Upper lobe of right lung (tissue), 1 donor: Measurements from ENCODE around the gene CLDN3. TPM values are rescaled to one million over a fixed set of nuclear protein-coding genes. Genes with fewer than 3 reads are reported as not detected.

Experiments
- ATAC-seq: fragments of 200-7000 bp; cut with Tn5 transposase; one replicate; pipeline ENCODE4 v1.9.1; 2020; ENCODE audit warnings: mild to moderate bottlenecking, moderate library complexity
- DNase-seq: peaks from one replicate; pipeline ENCODE4 v3.0.0-alpha.2; 2020
- H3K27ac ChIP-seq: fragments of 200-600 bp; one replicate; pipeline ENCODE4 v1.8.0; 2022
- H3K27me3 ChIP-seq: fragments of 200-600 bp; one replicate; pipeline ENCODE4 v1.8.0; 2022; ENCODE audit warnings: mild to moderate bottlenecking
- H3K36me3 ChIP-seq: fragments of 200-600 bp; one replicate; pipeline ENCODE4 v1.8.0; 2022
- H3K4me1 ChIP-seq: fragments of 200-600 bp; one replicate; pipeline ENCODE4 v1.8.0; 2022
- H3K4me3 ChIP-seq: fragments of 200-600 bp; one replicate; pipeline ENCODE4 v1.8.0; 2022; ENCODE audit warnings: mild to moderate bottlenecking
- H3K9me3 ChIP-seq: fragments of 200-600 bp; one replicate; pipeline ENCODE4 v1.8.0; 2022
- intact Hi-C: fragments of 100-400 bp; cut with DNase I; formaldehyde crosslinking; loops from one replicate; pipeline ENCODE4 v1.11.0; 2022
- total RNA-seq: library from RNA; stranded (reverse); fragmentation: NEBNext Ultra II Directional; extraction: Animal tissue kit (Norgen Biotek cat#: 25700); gene quantifications from one replicate; pipeline ENCODE4 v1.2.1, GENCODE V29; 2021
- TF ChIP-seq, protein P1 (sequence below): fragments of 200-600 bp; IDR thresholded peaks from one replicate; pipeline ENCODE4 v1.8.0; 2022; ENCODE audit warnings: antibody characterized with exemption
- donor health status: DM: no; HTN: yes; CAD: no; lungs with severe emphysema.

The CLDN3 gene
- total RNA-seq, 1 donor from 2014 or later, result 11.8 TPM

DNA sequence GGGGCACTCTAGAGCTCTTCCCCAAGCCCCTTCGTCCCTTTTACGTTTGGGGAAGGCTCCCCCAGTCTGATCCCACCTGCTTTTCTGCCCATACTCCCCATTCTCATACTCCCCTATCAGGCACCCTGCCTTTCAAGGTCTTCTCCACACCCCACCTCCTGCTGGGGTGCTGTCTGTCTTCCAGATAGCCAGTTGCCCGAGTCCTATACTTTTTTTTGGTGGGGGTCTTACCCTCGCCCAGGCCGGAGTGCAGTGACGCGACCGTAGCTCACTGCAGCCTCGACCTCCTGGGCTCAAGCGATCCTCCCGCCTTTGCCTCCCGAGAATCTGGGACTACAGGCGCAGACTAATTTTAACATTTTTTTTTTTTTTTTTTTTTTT is 30.7 kb downstream of the CLDN3 start:
- DNase-seq (peak; percentile 70), ATAC-seq (no peak)
- Histone ChIP-seq H3K9me3 (no peaks in the 10 kb centered on the region), H3K4me3 (peak overlapping the region; percentile 97), H3K36me3 (peaks cover 12% of the 10 kb centered on the region), H3K4me1 (peaks cover 5% of the 10 kb centered on the region), H3K27ac (peak overlapping the region; percentile 95), H3K27me3 (no peaks in the 10 kb centered on the region)
- TF ChIP-seq, protein P1, sequence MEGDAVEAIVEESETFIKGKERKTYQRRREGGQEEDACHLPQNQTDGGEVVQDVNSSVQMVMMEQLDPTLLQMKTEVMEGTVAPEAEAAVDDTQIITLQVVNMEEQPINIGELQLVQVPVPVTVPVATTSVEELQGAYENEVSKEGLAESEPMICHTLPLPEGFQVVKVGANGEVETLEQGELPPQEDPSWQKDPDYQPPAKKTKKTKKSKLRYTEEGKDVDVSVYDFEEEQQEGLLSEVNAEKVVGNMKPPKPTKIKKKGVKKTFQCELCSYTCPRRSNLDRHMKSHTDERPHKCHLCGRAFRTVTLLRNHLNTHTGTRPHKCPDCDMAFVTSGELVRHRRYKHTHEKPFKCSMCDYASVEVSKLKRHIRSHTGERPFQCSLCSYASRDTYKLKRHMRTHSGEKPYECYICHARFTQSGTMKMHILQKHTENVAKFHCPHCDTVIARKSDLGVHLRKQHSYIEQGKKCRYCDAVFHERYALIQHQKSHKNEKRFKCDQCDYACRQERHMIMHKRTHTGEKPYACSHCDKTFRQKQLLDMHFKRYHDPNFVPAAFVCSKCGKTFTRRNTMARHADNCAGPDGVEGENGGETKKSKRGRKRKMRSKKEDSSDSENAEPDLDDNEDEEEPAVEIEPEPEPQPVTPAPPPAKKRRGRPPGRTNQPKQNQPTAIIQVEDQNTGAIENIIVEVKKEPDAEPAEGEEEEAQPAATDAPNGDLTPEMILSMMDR, result no peak
- intact Hi-C loops, result no loop called here

DNA sequence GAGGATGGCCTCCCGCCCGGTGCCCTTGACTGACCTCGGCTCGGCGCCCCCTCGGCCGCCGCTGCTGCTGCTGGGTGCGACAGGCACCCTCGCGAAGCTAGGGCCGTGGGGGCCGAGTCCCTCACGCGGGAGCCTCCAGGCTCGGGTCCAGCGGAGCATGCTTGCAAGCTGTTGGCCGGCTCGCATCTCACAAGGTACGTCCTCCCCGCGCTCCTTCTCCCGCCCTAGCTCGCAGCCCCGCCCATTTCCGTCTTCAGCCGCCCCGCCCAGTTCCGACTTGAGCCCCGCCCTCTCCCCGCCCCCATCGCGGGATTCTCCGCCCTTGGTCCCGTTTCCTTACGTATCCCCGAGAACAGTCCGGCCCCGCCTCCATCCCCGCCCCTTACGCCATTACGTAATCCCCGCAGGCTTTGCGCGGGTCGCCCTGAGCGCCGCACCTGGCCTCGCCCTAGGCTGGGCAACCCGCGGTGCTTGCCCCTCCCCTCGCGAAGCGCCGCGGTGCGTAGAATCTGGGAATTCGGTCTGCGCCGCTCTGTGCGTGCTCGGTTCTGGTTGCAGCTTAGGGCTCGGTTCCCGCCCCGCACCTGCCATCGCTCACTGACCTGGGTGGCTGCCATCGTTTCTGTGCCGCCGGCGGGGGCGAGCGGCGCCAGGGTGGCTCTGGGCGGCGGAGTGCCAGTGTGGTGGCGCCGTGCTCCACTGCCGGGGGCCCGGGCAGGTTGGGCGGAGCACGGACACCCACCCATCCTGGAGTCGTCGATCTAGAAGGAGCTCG is 31.3 kb downstream of the CLDN3 start, which contains the start of gene ABHD11:
Gene ABHD11 (minus strand): TSS at position 191 of the 775 bp plus-strand sequence. CDS start 32 bp downstream, at position 159.
- DNase-seq (peak; percentile 98), ATAC-seq (peak; percentile 85)
- H3K27ac ChIP-seq, result peak within 1 kb of the TSS; percentile 95
- no peaks in the 10 kb centered on the region for H3K9me3 ChIP-seq
- no peaks in the 10 kb centered on the region for H3K27me3 ChIP-seq
- intact Hi-C loops, result no loop called here
- H3K36me3 ChIP-seq, result peaks cover 12% of the 10 kb centered on the region
- H3K4me1 ChIP-seq, result peaks cover 5% of the 10 kb centered on the region
- H3K4me3 ChIP-seq, result peak within 1 kb of the TSS; percentile 97
- TF ChIP-seq, protein P1, result no peak

DNA sequence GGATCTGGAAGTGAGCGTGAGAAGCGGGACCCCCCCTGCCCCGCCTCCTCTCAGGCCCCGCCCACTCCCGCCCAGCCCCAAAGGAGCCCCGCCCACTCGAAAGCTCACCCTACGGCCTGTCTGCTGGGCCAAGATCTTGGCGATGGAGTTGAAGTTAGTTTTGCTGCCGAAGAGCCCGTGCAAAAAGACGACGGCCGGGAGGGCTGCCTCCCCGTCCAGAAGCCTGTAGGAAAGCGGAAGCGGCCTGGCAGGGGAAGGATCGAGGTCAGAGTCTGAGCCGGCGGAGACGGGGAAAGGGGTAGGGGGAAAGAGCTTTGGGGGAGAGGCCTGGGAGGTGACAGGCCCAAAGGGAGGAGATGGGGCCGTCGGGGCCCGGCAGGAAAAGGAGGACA is 31.9 kb downstream of the CLDN3 start:
- H3K27ac ChIP-seq, result peak overlapping the region; percentile 87

DNA sequence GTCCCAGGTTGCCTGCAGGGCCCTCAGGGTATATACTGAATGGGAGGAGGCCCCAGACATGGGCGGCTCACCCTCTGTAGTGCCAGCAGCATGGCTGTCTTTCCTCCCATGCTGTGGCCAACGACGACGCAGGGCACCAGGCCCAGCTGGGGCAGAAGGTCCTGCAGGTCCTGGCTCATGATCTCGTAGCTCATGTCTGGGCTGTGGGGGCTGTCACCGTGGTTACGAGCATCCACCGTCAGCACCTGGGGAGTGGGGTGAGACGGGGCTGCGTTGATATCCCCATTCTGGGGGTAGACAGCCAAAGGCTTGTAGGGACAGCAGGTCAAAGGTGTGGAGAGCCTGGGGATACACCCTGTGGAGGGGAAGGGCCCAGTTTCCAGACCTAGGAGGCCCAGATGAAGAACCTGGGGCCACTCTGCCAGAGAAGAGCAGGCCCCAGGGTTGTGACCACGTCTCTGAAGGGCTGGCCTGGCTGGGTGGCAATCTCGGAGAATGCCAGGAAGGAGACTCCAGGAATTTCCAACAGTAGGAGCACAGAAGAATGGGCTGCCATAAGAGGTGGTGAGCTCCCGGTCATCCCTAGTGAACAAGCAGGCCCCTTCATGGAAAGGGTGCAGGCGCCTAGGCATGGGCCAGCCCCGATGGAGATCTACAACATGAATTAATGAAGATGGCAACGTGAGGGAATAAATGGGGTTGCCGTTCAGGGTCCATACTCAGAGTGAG is 32.4 kb downstream of the CLDN3 start:
- H3K27me3 ChIP-seq, result no peaks in the 10 kb centered on the region
- DNase-seq, result no peak
- no peaks in the 10 kb centered on the region for H3K9me3 ChIP-seq
- TF ChIP-seq, protein P1, result no peak
- peak overlapping the region; percentile 97 for H3K4me3 ChIP-seq
- intact Hi-C loops, result no loop called here
- H3K36me3 ChIP-seq, result peaks cover 12% of the 10 kb centered on the region
- ATAC-seq, result no peak
- peaks cover 5% of the 10 kb centered on the region for H3K4me1 ChIP-seq
- H3K27ac ChIP-seq, result peak overlapping the region; percentile 87

More for the DNA sequence above, 31.9 kb downstream of the CLDN3 start:
- H3K4me3 ChIP-seq, result peak overlapping the region; percentile 97
- H3K36me3 ChIP-seq, result peaks cover 12% of the 10 kb centered on the region
- intact Hi-C loops, result no loop called here
- H3K27me3 ChIP-seq, result no peaks in the 10 kb centered on the region
- peak; percentile 17 for ATAC-seq
- H3K4me1 ChIP-seq, result peaks cover 5% of the 10 kb centered on the region
- peak; percentile 85 for DNase-seq
- H3K9me3 ChIP-seq, result no peaks in the 10 kb centered on the region
- TF ChIP-seq, protein P1, result no peak

DNA sequence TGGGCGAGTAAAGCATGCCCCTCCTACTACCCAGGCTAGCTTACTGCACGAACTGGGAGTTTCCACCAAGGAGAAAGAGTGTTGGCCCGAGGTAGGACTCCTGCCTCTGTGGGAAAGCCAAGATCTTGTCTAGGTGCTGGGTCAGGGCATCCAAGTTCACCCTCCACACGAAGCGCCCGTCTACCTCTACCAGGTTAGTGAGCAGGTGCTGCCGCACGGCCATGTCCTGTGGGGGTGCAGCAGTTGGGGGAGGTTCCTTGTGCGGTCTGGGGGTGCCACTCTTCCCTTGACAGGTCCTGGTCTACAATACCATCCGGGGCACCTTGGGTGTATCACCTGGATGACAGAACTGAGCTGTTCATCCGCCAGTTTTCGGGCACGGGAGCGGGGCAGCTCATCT is 33.2 kb downstream of the CLDN3 start:
- no peak overlapping the region for H3K4me3 ChIP-seq
- intact Hi-C loops, result no loop called here
- TF ChIP-seq, protein P1, result no peak
- H3K4me1 ChIP-seq, result peaks cover 5% of the 10 kb centered on the region
- DNase-seq (no peak), ATAC-seq (no peak)
- peaks cover 12% of the 10 kb centered on the region for H3K36me3 ChIP-seq
- H3K9me3 ChIP-seq, result no peaks in the 10 kb centered on the region
- H3K27me3 ChIP-seq, result no peaks in the 10 kb centered on the region
- H3K27ac ChIP-seq, result no peak overlapping the region
